Glomerular endothelial cell (primary cell): ENCODE measurements around the gene NPPB. TPM values are rescaled to one million over a fixed set of nuclear protein-coding genes. Genes with fewer than 3 reads are reported as not detected.

Experiments
- DNase-seq: peaks from one replicate; pipeline ENCODE4 v3.0.0-alpha.2; 2011; ENCODE audit warnings: low read depth, low spot score; ENCODE audit errors: extremely low read depth
- total RNA-seq: library from RNA; depleted of rRNA; stranded (reverse); fragments of >200 nt; gene quantifications from 2 replicates; pipeline ENCODE4 v1.2.3, GENCODE V29; 2015

Gene NPPB
- total RNA-seq, 1 donor from 2014 or later, result 1.5 TPM

DNA sequence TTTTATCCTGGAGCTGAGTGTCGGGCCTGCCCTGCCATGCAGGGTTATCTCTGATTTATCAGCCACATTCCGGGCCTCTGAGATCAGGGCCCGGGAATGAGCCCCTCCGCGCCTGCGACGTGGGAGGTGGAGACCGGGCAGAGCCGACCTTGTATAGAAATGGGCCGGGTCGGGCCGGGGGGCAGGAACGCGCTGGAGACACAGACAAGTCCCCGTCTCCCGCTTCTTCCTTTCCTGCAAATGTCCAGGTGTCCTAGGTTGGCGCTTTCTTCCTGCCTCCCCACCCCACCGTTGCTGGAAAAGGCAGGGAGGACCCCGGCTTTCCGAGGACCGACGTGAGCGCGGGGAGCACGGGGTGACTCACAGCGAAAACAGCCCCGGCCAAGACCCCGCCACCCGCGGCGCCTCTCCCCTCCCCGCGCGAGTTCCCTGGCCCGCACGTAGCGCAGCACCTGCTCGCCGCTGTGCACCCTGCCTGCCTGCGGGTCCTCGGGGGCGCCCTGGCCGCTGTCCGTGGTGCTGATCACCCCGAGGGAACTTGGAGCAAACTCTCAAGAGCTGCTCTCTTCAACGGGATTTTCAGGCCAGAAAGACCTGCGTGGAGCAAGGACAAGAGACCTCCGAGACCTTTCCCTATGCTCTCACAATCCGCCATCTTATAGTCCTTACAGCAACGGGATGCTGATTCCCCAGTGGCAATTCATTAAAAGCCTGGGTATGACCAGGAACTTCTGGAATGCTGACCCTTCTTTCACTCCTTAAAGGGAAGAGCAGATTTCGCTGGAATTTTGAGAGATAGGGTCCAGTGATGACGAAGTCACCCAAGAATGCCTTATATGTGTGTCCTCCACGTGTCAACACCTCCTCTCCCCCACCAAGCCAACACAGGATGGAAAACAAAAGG is 475 bp upstream of the NPPB start:
- DNase-seq, result no peak

DNA sequence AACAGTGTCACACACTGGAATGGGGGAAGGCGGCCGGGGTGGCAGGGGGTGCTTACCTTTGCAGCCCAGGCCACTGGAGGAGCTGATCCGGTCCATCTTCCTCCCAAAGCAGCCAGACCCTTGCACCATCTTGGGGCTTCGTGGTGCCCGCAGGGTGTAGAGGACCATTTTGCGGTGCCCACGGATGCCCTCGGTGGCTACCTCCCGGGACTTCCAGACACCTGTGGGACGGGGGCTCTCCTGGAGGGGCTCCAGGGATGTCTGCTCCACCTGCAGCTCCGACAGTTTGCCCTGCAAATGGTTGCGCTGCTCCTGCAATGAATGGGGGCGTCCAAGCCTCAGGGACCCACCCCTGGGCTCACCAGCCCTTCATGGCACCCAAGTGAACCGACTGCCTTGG is 587 bp downstream of the NPPB start:
- no peak for DNase-seq

DNA sequence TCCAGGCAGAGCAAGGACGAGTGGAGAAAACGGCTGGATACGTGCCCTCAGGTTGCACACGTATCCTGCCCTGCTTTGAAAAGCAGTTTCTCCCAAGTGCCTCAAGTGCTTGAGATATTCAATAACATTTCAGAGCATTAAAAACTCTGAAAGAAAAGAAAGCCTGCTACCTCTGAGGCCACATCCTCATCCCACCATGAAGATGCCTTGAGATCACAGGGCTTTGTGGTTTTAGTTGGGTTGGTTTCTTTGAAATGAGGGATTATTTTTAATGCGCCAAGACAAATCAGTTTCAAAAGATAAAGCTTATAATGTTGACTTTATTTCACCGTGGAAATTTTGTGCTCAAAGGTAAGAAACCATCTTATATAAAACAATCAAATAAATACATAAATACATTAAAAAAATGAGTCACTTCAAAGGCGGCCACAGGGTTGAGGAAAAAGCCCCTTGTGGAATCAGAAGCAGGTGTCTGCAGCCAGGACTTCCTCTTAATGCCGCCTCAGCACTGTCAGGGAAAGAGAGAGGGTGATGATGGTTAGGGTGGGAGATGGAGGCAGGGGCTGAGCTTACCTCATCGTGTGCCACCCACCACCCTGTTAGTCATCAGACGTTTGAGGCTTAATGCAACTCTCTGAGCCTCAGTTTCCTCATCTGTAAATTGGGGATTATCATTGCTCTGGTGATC is 1.4 kb downstream of the NPPB start:
- DNase-seq, result no peak

DNA sequence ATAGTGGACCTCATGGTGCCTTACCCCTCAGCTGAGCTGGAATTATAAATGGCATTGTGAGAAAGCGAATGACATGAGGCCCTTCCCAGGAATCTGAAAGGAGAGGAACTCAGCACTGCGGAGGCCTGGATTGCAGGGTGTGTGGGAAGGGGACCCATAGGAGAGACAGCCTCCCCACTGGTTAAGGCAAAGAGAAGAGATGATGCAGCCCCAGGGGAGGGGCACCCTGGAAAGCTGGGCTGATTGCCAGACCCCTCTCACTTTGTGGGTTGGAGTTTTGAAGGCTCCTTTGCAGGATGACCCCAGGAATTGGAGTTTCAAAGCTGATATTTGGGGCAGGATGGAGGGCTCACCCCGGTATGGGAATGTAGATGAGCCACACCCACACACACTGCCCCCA is 2.0 kb downstream of the NPPB start:
- DNase-seq, result no peak

DNA sequence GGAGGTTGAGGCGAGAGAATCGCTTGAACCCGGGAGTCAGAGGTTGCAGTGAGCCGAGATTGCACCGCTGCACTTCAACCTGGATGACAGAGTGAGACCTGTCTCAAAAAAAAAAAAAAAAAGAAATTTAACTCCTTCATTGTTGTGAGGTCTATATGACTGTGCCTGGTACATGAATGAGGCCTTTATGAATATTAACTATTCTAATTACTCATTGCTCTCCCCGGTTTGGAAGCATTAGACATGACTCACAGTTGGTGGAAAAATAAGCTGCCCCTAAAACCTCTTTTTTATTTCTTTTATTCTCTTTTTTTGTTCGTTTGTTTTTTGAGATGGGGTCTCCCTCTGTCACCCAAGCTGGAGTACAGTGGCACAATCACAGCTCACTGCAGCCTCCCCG is 3.3 kb downstream of the NPPB start:
- no peak for DNase-seq

DNA sequence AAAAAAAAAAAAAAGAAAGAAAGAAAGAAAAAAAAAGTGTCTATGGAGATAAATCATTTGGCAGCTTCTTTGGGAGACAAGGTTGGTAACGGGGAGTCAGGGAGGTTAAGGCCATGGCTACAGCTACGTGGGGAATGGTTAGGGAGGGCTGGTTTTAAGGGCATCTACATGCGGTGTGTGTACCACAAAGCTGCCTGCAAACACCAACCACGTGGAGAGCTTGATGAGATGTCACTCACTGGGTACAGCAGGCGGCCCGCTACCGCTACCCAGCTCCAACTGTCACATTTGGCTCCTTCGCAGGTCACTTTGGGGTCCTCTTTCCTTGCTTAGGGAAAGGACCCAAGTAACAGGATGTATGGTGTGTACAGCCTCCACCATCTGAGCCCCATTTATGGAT is 4.2 kb downstream of the NPPB start:
- no peak for DNase-seq

DNA sequence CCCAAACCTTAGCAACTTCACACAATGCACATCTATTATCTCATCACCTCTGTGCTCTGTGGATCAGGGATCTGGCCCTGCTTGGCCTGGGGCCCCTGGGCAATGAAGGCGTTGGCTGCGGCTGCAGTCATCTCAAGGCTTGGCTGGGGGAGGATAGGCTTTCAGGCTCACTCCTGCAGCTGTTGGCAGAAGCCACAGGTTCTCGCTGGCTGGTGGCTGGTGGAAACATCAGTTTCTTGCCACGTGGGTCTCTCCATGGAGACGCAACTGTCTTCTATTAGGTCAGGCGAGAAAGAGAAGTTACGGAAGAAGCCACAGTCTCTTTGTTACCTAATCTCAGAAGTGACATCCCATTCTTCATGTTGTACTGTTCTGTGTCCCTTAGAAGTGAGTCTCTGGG is 7.6 kb downstream of the NPPB start:
- no peak for DNase-seq

DNA sequence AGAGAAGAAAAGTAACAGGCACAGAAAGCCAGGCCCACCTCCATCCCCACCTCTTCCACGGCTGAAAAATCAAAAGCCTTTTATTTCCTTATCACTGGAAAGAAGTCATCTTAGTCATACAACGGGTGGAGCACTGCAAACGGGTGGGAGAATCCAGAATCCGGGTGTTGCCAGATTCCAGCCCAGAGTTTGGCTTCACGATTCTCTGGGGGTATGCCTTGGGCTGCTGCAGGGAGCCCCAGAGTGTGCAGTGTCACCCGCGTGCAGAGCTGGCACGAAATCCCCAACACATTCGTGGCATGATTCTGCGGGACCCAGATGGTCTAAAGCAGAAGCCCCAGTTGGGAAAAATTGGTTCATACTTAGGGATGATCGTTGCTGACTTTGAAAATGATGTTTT is 8.6 kb downstream of the NPPB start:
- no peak for DNase-seq

DNA sequence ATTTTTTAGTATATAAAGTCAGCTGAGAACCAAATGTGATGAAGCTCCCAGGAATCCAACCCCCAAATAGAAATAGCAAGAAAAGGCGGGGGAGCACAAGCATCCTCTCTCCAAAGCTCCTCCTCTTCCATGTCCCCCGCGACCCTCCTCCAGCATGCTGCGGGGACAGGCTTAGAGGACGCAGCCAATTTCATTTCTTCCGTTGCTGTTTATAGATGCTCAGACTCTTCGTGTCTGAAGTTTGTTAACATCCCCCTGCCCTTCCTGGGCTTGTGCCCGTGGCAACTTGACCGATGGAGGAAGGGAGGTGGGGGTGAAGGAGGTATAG is 10.4 kb downstream of the NPPB start:
- no peak for DNase-seq

DNA sequence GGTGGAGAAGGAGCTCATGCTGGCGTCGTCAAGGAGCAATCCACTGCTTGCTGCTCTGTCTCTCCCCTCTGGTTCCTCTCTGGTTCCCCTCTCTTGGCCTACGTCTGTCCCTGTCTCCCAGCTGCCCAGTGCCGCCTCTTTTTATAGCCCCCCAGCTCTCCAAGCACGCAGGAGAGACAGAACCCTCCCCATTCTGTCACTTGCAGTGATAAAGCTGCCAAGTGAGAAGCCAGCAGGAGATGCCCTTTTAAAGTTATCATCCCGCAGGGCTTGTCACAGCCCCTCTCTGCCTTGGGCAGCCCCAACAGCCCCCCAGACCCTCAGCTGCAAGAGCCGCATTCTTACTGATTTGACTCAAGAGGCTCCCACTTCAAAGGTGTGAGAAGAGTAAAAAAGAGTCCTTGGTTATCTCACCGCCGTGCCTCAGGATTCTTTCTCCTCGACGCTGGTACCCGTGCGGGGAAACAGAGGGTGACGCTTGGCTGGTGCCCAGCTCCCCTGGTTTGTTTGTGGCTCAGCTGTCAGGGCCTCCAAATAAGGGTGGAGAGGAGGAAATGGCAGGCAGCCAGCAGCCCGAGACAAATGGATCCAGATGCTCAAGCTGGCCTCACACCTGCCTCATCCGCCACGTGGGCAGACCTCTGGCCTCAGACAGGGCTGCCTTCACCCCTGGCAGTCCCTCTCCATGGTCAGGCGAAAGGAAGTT is 10.9 kb downstream of the NPPB start, which contains the start of gene NPPA:
NPPA (minus strand) TSS at position 117 of the 706 bp plus-strand sequence; CDS start at position 18, 99 bp downstream.
- DNase-seq, result no peak

DNA sequence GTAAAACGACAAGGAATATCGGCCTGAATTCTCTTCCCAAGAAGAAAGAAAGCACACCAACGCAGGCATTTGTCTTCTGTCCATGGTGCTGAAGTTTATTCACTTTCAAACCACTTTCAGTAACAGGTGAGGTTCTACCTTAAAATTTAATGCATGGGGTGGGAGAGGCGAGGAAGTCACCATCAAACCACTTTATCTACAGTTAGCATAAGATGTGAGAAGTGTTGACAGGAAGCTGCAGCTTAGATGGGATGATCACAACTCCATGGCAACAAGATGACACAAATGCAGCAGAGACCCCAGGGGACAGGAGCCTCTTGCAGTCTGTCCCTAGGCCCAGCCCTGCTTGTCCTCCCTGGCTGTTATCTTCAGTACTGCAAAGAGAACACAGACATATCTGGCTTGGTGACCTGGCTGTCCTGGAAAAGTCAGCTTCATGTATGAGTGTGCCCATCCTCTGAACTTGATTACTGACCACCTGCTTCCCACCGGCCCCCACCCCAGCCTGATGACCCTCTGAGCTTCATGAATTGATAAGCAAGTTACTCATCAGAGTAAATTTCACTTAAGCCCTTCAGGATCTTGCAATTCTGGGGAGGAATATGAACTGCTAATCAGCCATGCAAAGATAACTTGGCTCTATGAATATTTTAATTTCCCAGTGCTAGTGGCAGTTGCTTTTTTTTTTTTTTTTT is 13.0 kb downstream of the NPPB start:
- DNase-seq, result no peak

DNA sequence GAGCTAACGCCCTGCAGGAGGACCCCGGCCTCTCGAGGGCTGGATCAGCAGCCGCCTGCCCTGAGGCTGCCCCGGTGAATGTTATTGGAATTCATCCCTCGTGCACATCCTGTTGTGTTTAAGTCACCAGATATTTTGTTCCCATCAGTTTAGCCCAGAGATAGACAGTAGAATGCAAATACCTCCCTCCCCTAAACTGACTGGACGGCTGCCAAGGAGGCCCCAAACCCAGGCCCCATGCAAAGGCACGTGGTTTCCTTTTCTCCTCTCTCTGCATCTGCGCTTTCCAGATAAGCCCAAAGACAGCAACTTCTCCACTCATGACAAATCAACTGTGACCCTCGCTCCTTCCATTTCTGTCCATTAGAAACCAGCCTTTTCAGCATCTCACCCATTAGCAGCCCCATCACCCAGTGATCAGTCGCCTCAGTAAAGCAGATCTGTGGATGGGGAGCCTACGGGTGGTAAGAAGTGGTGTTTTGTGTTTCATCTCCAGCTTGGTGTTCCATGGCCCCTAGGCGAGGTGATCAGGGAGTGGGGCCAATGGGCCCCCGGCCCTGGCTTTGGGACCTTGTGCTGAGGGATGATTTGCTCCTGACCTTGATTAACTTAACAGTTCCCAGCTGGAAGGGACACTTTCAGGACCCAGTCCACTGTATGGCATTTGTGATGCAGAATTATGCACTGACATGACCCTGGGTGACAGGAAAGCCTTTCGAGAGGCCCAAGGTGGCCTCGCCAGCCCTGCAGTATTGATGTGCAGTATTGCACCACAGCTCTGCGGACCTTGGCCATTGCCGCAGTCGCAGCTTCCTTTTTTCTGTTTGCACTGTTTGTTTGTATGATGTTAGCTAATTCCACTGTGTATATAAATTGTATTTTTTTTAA is 16.3 kb downstream of the NPPB start:
- no peak for DNase-seq

DNA sequence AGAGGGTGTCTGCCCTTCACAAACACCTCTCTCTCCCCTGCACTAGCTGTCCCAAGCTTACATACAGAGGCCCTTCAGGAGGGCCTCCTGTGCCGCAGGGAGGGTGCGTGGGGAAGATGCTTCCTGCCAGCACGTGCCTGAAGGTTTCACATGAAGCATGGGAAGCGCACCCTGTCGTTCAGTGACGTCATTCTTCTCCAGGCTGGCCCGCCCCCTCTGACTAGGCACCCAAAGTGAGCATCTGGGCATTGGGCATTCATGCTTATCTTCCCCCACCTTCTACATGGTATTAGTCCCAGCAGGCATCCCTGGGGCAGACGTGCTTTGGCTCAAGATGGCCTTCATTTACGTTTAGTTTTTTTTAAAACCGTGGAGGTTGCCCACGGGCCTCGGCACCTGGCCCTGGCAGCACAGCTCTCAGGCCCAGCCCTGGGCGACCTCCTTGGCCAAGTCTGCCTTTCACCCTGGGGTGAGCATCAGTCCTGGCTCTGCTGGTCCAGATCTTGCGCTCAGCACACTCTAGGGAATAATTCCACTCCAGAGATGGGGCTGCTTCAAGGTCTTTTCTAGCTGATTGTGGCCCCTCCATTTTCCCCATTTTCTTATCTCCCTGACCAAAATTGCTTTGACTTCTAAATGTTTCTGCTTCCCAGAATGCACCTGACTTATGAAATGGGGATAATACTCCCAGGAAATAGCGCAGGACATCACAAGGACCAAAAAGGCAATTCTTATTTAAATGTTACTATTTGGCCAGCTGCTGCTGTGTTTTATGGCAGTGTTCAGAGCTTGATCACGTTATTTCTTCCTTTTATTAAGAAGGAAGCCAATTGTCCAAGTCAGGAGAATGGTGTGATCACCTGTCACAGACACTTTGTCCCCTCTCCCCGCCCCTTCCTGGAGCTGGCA is 17.2 kb downstream of the NPPB start:
- no peak for DNase-seq

DNA sequence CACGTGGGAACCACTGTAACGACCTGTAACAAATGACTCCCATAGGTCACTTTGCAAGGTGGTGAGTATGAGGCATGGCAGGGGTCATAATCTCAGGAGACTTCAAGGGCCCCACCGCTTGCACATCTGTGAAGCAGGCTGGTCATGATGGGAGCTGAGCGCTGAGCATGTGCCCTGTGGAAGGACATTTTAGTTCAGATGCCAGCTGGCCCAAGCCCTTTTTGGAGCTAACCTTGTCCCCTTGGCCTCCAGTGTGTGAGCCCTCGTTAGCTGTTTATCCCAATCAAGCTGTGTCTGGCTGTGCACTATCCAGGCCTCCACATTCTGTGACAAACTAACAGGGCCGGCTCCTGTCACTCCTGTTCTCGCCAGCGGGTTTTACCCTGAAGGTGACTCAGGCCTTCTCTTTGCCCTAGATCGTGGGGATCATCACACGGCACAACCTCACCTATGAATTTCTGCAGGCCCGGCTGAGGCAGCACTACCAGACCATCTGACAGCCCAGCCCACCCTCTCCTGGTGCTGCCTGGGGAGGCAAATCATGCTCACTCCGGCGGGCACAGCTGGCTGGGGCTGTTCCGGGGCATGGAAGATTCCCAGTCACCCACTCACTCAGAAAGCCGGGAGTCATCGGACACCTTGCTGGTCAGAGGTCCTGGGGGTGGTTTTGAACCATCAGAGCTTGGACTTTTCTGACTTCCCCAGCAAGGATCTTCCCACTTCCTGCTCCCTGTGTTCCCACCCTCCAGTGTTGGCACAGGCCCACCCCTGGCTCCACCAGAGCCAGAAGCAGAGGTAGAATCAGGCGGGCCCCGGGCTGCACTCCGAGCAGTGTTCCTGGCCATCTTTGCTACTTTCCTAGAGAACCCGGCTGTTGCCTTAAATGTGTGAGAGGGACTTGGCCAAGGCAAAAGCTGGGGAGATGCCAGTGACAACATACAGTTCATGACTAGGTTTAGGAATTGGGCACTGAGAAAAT is 18.7 kb downstream of the NPPB start:
- DNase-seq, result no peak

DNA sequence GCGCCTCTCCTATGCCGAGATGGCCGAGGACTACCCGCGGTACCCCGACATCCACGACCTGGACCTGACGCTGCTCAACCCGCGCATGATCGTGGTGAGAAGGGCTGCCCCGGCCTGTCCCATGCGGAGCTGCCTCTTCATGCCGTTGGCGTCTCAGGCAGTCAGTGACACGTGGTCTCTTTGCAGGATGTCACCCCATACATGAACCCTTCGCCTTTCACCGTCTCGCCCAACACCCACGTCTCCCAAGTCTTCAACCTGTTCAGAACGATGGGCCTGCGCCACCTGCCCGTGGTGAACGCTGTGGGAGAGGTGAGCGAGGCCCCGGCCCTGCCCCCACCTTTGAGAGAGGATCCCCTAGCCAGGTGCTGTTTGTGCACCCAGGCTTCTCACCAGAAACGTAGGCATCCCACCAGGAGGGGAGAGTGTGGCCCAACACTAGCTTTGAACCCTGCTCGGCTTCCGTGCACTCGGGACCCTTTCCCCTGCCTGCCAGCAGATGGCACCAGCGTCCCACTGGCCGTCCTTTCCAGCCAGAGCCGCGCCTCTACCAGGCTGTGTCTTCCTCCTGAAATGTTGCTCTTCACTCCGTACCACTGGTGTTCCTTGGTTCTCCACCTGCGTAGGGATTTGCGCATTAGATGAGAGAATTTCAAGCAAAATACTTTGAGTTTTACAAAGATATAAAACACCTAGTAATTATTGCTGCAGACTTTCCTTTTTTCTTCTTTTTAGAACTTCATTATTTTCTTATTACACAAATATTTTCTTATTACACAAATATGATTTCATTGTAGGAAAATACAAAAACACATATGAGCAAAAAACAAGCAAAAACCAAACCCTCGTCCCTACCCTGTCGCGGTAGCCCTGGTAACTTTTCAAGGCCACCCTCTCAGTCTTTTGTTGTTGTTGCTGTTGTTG is 20.1 kb downstream of the NPPB start:
- DNase-seq, result no peak

DNA sequence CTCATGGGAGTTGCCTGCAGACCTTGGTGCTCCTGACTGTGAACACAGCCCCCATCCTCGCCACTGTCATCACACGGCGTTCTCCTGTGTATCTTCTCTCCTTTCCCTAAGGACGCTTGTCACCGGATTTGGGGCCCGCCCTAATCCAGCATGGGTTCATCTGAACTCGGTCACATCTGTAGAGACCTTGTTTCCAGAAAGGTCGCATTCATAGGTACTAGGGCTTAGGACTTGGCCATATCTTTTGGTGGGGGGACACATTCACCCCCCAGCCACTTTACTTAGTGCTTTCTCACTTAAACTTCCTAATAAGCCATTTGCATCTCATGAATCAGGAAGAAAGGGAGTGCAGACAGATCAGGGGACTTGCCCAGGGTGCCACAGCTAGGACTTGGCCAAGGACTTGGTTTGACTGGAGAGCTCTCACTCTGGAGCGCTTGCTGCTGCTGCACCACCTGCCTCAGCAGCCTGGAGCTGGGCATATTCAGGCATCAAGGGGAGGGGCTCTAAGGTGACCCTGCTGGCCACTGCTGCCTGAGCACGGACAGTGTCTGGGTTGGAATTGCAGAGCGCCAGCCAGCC is 20.9 kb downstream of the NPPB start:
- DNase-seq, result no peak
